IMR-90 (cell line): ENCODE data around the gene MS4A6E. TPM values are rescaled to one million over a fixed set of nuclear protein-coding genes. Genes with fewer than 3 reads are reported as not detected.
A peak's percentile ranks its signal among the peaks of the same experiment; 100 is the strongest.

Experiments used
- ATAC-seq: fragments of 200-7000 bp; cut with Tn5 transposase; 2 replicates; pipeline ENCODE4 v1.9.1; 2020; ENCODE audit warnings: low read depth, mild to moderate bottlenecking, moderate library complexity
- BruUV-seq: library from RNA; stranded (reverse); fragments of 400-500 nt; replicated peaks from 2 replicates; lab custom pipeline; 2021; lab: Mats Ljungman, UMichigan
- CTCF ChIA-PET: fragments of 300-600 bp; formaldehyde crosslinking; extraction: SDS; loops from one replicate; lab custom pipeline; 2021; ENCODE audit warnings: antibody characterized with exemption; lab: Yijun Ruan, JAX
- POLR2A ChIA-PET: fragments of 300-600 bp; sonication (Branson Sonifier 250); formaldehyde crosslinking; loops from one replicate; lab custom pipeline; 2022; ENCODE audit warnings: antibody characterized with exemption; ENCODE audit not compliant: unreplicated experiment; lab: Charles Lee
- DNase-seq: peaks from one replicate; pipeline ENCODE4 v3.0.0; 2013
- H2AFZ ChIP-seq: replicated peaks from 2 replicates; pipeline ENCODE3; 2013; ENCODE audit warnings: low read length, mild to moderate bottlenecking; ENCODE audit not compliant: poor library complexity
- H2AK5ac ChIP-seq: 2 replicates; pipeline ENCODE4 v1.6.1; 2013; ENCODE audit warnings: low read depth, low read length, inconsistent platforms
- H2AK9ac ChIP-seq: replicated peaks from 2 replicates; pipeline ENCODE3; 2013; ENCODE audit warnings: mild to moderate bottlenecking, low read depth, low read length, moderate library complexity; ENCODE audit not compliant: poor library complexity
- H2BK120ac ChIP-seq: 2 replicates; pipeline ENCODE4 v1.6.1; 2013; ENCODE audit warnings: low read depth, low read length, inconsistent platforms
- H2BK15ac ChIP-seq: 3 replicates; pipeline ENCODE4 v1.6.1; 2013; ENCODE audit warnings: low read depth, low read length, inconsistent platforms
- H2BK20ac ChIP-seq: 2 replicates; pipeline ENCODE4 v1.6.1; 2013; ENCODE audit warnings: low read depth, mild to moderate bottlenecking, inconsistent platforms, low read length, moderate library complexity
- H2BK5ac ChIP-seq: 2 replicates; pipeline ENCODE4 v1.6.1; 2013; ENCODE audit warnings: mild to moderate bottlenecking, low read depth, low read length, inconsistent platforms; ENCODE audit not compliant: poor library complexity, severe bottlenecking
- H3K14ac ChIP-seq: replicated peaks from 2 replicates; pipeline ENCODE4 v1.6.1; 2013; ENCODE audit warnings: low read depth, low read length, inconsistent platforms
- H3K18ac ChIP-seq: 2 replicates; pipeline ENCODE4 v1.6.1; 2013; ENCODE audit warnings: low read depth, low read length, control low read depth
- H3K23ac ChIP-seq: 2 replicates; pipeline ENCODE4 v1.6.1; 2013; ENCODE audit warnings: low read depth, low read length, inconsistent platforms
- H3K27ac ChIP-seq: 2 replicates; pipeline ENCODE4 v1.5.1; 2013; ENCODE audit warnings: mild to moderate bottlenecking, control low read depth, low read length; ENCODE audit not compliant: insufficient read depth
- H3K27me3 ChIP-seq: 2 replicates; pipeline ENCODE4 v1.6.1; 2013; ENCODE audit warnings: low read length; ENCODE audit not compliant: control insufficient read depth, insufficient read depth
- H3K36me3 ChIP-seq: 2 replicates; pipeline ENCODE4 v1.6.1; 2013; ENCODE audit warnings: low read length, mixed read lengths; ENCODE audit not compliant: control insufficient read depth, insufficient read depth
- H3K4ac ChIP-seq: 2 replicates; pipeline ENCODE4 v1.6.1; 2013; ENCODE audit warnings: low read depth, low read length, inconsistent platforms
- H3K4me1 ChIP-seq: 2 replicates; pipeline ENCODE4 v1.6.1; 2013; ENCODE audit warnings: low read length, mixed read lengths; ENCODE audit not compliant: control insufficient read depth, insufficient read depth
- H3K4me2 ChIP-seq: 2 replicates; pipeline ENCODE4 v1.6.1; 2013; ENCODE audit warnings: low read depth, mild to moderate bottlenecking, control low read depth, low read length, moderate library complexity
- H3K4me3 ChIP-seq: 2 replicates; pipeline ENCODE4 v1.5.1; 2013; ENCODE audit warnings: low read depth, mild to moderate bottlenecking, control low read depth, low read length, moderate library complexity; ENCODE audit not compliant: insufficient read depth
- H3K56ac ChIP-seq: 2 replicates; pipeline ENCODE4 v1.6.1; 2013; ENCODE audit warnings: low read length, inconsistent platforms; ENCODE audit not compliant: insufficient read depth; ENCODE audit errors: extremely low read depth
- H3K79me1 ChIP-seq, 2 experiments: 2 replicates each; pipeline ENCODE4 v1.6.1; 2013; ENCODE audit warnings: low read length in 2 of 2, inconsistent platforms in 1 of 2, low read depth in 1 of 2
- H3K9ac ChIP-seq: 2 replicates; pipeline ENCODE4 v1.6.1; 2013; ENCODE audit warnings: low read depth, low read length, control low read depth
- H3K9me1 ChIP-seq: 2 replicates; pipeline ENCODE4 v1.6.1; 2013; ENCODE audit warnings: low read length, inconsistent platforms; ENCODE audit not compliant: insufficient read depth
- H3K9me3 ChIP-seq: 2 replicates; pipeline ENCODE4 v1.6.1; 2013; ENCODE audit warnings: low read length; ENCODE audit not compliant: control insufficient read depth, insufficient read depth
- H4K20me1 ChIP-seq: 2 replicates; pipeline ENCODE4 v1.6.1; 2013; ENCODE audit warnings: low read length, inconsistent platforms; ENCODE audit not compliant: insufficient read depth
- H4K5ac ChIP-seq: 2 replicates; pipeline ENCODE4 v1.6.1; 2013; ENCODE audit warnings: mild to moderate bottlenecking, low read depth, low read length, control low read depth
- H4K8ac ChIP-seq, 2 experiments: 2 replicates each; pipeline ENCODE4 v1.6.1; 2013; ENCODE audit warnings: low read depth in 2 of 2, low read length in 2 of 2, control low read depth in 1 of 2, inconsistent platforms in 1 of 2
- H4K91ac ChIP-seq: 2 replicates; pipeline ENCODE4 v1.6.1; 2013; ENCODE audit warnings: low read depth, low read length, inconsistent platforms; ENCODE audit not compliant: insufficient read depth
- CEBPB ChIP-seq: IDR thresholded peaks from 2 replicates; pipeline ENCODE4 v1.6.1; 2012; ENCODE audit warnings: low read depth, low read length, improper control_type of control experiment
- CTCF ChIP-seq: conservative IDR thresholded peaks from 2 replicates; pipeline ENCODE4 v1.5.1; 2012; ENCODE audit warnings: mild to moderate bottlenecking, low read depth, low read length, improper control_type of control experiment
- WGBS, 2 experiments: methylation state at CpG; one replicate each; pipeline versions ENCODE4 v1.1.5 to v1.1.7; 2013; ENCODE audit warnings: missing lambda C conversion rate in 2 of 2; ENCODE audit not compliant: insufficient read length in 1 of 2; ENCODE audit errors: extremely low coverage in 2 of 2; 5-methylcytosine and 5-hydroxymethylcytosine counted together
- dilution Hi-C: fragments of 300-500 bp; cut with HindIII; formaldehyde crosslinking; loops from one replicate; pipeline ENCODE4 v1.14.3; 2018; ENCODE audit warnings: low sequenced_read_pairs; ENCODE audit not compliant: unreplicated experiment
- in situ Hi-C: fragments of 300-500 bp; cut with MboI; formaldehyde crosslinking; loops from 3 replicates; pipeline ENCODE4 v1.14.3; 2019; ENCODE audit warnings: low sequenced_read_pairs, inconsistent platforms, mixed read lengths
- intact Hi-C: fragments of 100-400 bp; cut with micrococcal nuclease; formaldehyde crosslinking; loops from 2 replicates; pipeline ENCODE4 v1.10.0; 2022
- polyA plus RNA-seq, 3 experiments: library from polyadenylated mRNA; depleted of rRNA; stranded (reverse); fragments of >200 nt; gene quantifications; 2 replicates each; pipeline ENCODE4 v1.2.3, GENCODE V29; 2012; ENCODE audit warnings: low replicate concordance in 1 of 3
- total RNA-seq: library from RNA; depleted of rRNA; stranded (reverse); fragments of >200 nt; gene quantifications from 2 replicates; pipeline ENCODE4 v1.2.3, GENCODE V29; 2012

The MS4A6E gene
- total and polyA plus RNA-seq, 2 of the 4 experiments (the other 2 are of a cell fraction) = not detected

DNA sequence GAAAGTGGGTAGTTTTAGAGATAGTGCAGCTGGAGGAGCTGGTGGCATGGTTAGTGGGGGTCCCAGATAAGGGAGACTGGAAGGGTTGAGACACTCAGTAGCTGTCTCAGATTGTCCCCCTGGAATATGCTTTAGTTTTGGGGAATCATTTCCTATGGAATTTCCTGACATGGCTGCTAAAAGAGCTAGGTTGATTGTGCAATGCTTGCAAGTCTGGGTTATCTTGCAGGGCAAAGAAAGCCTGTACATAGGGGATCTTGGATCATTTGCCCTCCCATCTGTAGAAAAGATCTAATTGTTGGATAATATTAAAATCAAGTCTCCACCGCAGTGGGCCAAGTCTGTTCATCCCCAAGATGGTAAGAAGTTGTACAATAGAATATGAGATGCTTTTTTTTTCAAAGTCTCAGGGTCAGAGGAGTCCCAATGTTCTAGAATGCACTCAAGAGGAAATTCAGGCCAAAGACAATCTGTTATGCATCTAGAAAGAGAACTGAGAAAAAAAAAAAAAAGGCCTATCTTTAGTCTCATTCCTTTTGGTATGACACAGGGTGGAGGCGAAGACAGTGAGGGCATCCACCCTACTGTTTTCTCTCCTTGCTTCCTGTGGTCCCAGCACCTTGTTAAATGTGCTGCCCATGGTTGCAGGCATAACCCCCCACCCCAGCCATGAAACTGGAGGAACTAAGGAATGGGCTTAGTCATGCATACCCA is 20.2 kb downstream of the MS4A6E start:
- Histone ChIP-seq H3K56ac (no peak overlapping the region), H3K4ac (no peak overlapping the region), H2BK20ac (no peak overlapping the region), H3K4me2 (no peak overlapping the region), H2BK120ac (no peak overlapping the region), H3K18ac (no peak overlapping the region), H2BK15ac (no peak overlapping the region), H2AK9ac (no peak overlapping the region), H3K4me1 (no peaks in the 10 kb centered on the region), H3K14ac (no peak overlapping the region), H3K27ac (no peak overlapping the region), H2AFZ (no peak overlapping the region), H3K9me3 (peaks cover 4% of the 10 kb centered on the region; the same call in 1 of the 2 replicates), H3K27me3 (no peaks in the 10 kb centered on the region), H2AK5ac (no peak overlapping the region), H3K36me3 (no peaks in the 10 kb centered on the region), H4K91ac (no peak overlapping the region), H4K8ac (no peak overlapping the region), H3K9me1 (no peaks in the 10 kb centered on the region), H4K20me1 (no peaks in the 10 kb centered on the region), H4K5ac (no peak overlapping the region), H3K4me3 (no peak overlapping the region), H3K23ac (no peak overlapping the region), H2BK5ac (no peak overlapping the region), H3K9ac (no peak overlapping the region), H3K79me1 (no peaks in the 10 kb centered on the region)
- in situ Hi-C loops = no loop called here
- no TSS peak for BruUV-seq
- dilution Hi-C loops = no loop called here
- ChIA-PET POLR2A (no interaction called here), CTCF (no interaction called here)
- intact Hi-C loops = no loop called here
- no peak for DNase-seq
- no peak for TF ChIP-seq CTCF
- TF ChIP-seq CEBPB = peak; percentile 49; the same call in 1 of the 2 replicates
- WGBS, 2 experiments = no CpG with 5 or more reads among the region's 2 CpGs
- ATAC-seq = no peak
